HL-60 (cell line): ENCODE results near the gene TMEM273.

ENCODE experiments used
- DNase-seq, 2 experiments: peaks; one replicate each; pipeline ENCODE4 v3.0.0-alpha.2; 2010 to 2020; ENCODE audit warnings: low read depth in 1 of 2, low spot score in 1 of 2
- H3K27ac ChIP-seq: fragments of 250-450 bp; sonication (Bioruptor Pico); replicated peaks from 2 replicates; pipeline ENCODE4 v1.5.1; 2020; ENCODE audit warnings: mild to moderate bottlenecking, moderate library complexity
- H3K27me3 ChIP-seq: fragments of 250-450 bp; sonication (Bioruptor Pico); 2 replicates; pipeline ENCODE4 v1.5.1; 2021; ENCODE audit warnings: mild to moderate bottlenecking, moderate library complexity; ENCODE audit not compliant: insufficient read depth, poor library complexity, severe bottlenecking
- H3K4me3 ChIP-seq: replicated peaks from 2 replicates; pipeline ENCODE4 v1.5.1; 2011; ENCODE audit warnings: mild to moderate bottlenecking, control low read depth, low read length; ENCODE audit not compliant: insufficient read depth
- GABPA ChIP-seq: IDR thresholded peaks from 2 replicates; pipeline ENCODE4 v1.6.1; 2012; ENCODE audit warnings: low read depth
- POLR2AphosphoS5 ChIP-seq: IDR thresholded peaks from 2 replicates; pipeline ENCODE4 v1.6.1; 2012; ENCODE audit warnings: low read depth
- SPI1 ChIP-seq: IDR thresholded peaks from 2 replicates; pipeline ENCODE4 v1.6.1; 2012; ENCODE audit warnings: low read depth, mild to moderate bottlenecking, borderline replicate concordance
- TF ChIP-seq, protein P1 (sequence below): IDR thresholded peaks from one replicate; pipeline ENCODE4 v1.5.1; 2011; ENCODE audit warnings: low read length, control low read depth, inconsistent platforms; ENCODE audit not compliant: insufficient read depth
- TF ChIP-seq, protein P2 (sequence below): IDR thresholded peaks from 2 replicates; pipeline ENCODE4 v1.6.1; 2012; ENCODE audit warnings: low read depth; ENCODE audit not compliant: insufficient replicate concordance

Gene TMEM273

DNA sequence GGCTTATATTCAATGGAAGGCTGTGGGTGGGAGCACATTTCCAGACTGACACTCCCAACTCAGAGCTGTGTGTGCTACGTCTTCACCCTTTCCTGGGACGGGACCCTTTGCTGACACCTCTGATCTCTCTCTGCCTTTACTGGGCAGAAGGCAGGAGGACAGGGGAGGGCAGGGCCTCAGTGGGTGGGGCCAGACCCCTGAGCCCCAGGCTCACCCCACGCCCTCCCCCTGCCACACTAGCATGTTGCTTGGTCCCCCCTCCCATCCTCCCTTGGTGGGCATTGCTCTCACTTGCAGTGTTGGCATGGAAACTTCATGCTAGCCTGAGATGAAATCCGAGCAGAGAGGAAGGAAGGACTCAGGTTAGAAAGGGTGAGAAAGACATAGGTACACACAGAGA is 18.4 kb downstream of the TMEM273 start:
- Histone ChIP-seq H3K27me3 (no peaks in the 10 kb centered on the region), H3K27ac (no peak overlapping the region), H3K4me3 (no peak overlapping the region)
- TF ChIP-seq GABPA (no peak), SPI1 (no peak), POLR2AphosphoS5 (no peak)
- TF ChIP-seq, protein P1, sequence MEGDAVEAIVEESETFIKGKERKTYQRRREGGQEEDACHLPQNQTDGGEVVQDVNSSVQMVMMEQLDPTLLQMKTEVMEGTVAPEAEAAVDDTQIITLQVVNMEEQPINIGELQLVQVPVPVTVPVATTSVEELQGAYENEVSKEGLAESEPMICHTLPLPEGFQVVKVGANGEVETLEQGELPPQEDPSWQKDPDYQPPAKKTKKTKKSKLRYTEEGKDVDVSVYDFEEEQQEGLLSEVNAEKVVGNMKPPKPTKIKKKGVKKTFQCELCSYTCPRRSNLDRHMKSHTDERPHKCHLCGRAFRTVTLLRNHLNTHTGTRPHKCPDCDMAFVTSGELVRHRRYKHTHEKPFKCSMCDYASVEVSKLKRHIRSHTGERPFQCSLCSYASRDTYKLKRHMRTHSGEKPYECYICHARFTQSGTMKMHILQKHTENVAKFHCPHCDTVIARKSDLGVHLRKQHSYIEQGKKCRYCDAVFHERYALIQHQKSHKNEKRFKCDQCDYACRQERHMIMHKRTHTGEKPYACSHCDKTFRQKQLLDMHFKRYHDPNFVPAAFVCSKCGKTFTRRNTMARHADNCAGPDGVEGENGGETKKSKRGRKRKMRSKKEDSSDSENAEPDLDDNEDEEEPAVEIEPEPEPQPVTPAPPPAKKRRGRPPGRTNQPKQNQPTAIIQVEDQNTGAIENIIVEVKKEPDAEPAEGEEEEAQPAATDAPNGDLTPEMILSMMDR, result no peak
- TF ChIP-seq, protein P2, sequence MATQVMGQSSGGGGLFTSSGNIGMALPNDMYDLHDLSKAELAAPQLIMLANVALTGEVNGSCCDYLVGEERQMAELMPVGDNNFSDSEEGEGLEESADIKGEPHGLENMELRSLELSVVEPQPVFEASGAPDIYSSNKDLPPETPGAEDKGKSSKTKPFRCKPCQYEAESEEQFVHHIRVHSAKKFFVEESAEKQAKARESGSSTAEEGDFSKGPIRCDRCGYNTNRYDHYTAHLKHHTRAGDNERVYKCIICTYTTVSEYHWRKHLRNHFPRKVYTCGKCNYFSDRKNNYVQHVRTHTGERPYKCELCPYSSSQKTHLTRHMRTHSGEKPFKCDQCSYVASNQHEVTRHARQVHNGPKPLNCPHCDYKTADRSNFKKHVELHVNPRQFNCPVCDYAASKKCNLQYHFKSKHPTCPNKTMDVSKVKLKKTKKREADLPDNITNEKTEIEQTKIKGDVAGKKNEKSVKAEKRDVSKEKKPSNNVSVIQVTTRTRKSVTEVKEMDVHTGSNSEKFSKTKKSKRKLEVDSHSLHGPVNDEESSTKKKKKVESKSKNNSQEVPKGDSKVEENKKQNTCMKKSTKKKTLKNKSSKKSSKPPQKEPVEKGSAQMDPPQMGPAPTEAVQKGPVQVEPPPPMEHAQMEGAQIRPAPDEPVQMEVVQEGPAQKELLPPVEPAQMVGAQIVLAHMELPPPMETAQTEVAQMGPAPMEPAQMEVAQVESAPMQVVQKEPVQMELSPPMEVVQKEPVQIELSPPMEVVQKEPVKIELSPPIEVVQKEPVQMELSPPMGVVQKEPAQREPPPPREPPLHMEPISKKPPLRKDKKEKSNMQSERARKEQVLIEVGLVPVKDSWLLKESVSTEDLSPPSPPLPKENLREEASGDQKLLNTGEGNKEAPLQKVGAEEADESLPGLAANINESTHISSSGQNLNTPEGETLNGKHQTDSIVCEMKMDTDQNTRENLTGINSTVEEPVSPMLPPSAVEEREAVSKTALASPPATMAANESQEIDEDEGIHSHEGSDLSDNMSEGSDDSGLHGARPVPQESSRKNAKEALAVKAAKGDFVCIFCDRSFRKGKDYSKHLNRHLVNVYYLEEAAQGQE, result no peak
- DNase-seq, result no peak

DNA sequence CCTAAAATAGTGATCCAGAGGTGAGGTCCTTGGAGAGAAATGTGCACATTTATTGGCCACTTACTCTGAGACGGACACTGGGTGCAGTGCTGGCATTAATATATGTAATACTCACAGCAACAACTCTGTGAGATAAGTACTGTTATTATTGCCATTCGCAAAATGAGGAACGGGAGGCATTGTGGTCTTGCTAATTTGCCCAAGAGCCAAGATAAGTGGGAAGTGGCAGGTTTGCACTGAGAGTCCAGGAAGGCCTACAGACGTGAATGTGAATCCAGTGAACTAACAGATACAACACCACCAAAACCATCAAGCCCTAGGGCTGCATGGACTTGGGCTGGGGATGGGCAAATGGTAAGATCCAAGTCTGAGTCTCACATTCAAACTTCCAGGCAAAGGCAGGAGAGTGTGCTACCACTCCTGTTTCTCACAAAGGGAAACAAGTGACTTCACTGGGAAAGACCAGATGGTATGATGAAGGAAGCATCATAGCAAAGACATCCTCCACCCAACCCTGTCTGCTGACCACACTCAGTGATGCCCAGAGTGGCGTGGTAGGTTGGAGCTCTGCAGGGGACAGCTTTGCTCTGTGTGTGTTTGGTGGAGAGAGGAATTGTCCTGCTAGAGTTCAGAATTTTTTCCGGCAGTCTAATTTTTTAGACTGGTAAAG is 19.2 kb downstream of the TMEM273 start:
- Histone ChIP-seq H3K4me3 (no peak overlapping the region), H3K27me3 (no peaks in the 10 kb centered on the region), H3K27ac (no peak overlapping the region)
- TF ChIP-seq POLR2AphosphoS5 (no peak), GABPA (no peak), SPI1 (peak; percentile 94)
- TF ChIP-seq, protein P1, result no peak
- TF ChIP-seq, protein P2, result no peak
- peak in 1 of 2 experiments; percentile 75 for DNase-seq

DNA sequence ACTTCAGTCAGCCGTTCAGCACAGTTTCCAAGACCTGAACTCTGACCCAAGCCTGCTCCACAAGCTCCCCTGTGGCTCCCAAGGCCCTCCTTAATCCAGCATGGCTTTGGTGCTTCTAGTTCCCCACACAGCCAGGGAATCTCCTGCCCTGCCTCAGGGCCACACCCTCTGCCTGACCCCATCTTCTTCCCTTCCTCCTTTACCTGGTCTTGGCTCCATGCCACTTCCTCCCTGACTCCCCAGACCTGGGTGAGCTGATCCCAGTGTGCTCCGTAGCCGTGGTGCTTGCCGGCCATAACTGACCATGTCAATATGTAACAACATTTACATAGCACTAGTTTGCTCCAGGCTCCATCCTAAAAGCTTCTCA is 20.0 kb downstream of the TMEM273 start:
- H3K4me3 ChIP-seq, result no peak overlapping the region
- no peak overlapping the region for H3K27ac ChIP-seq
- H3K27me3 ChIP-seq, result no peaks in the 10 kb centered on the region
- DNase-seq, result no peak
- TF ChIP-seq, protein P1, result no peak
- TF ChIP-seq POLR2AphosphoS5 (no peak), GABPA (no peak), SPI1 (no peak)
- TF ChIP-seq, protein P2, result no peak
